Erythroblast (primary cell): ENCODE results near the gene PIP4K2A.

Experiments
- GATA1 ChIP-seq: IDR thresholded peaks from 2 replicates; pipeline ENCODE4 v1.6.1; 2011; ENCODE audit warnings: low read depth, mild to moderate bottlenecking, control low read depth, low read length, moderate library complexity
- POLR2A ChIP-seq: IDR thresholded peaks from 2 replicates; pipeline ENCODE4 v1.6.1; 2011; ENCODE audit warnings: mild to moderate bottlenecking, low read length

GRCh38 chr10:22610610-22611009 lies 103.8 kb downstream of the PIP4K2A start:
- TF ChIP-seq POLR2A: no peak
- no peak for TF ChIP-seq GATA1
